ENCODE measurements around the gene KIRREL2.

DNA sequence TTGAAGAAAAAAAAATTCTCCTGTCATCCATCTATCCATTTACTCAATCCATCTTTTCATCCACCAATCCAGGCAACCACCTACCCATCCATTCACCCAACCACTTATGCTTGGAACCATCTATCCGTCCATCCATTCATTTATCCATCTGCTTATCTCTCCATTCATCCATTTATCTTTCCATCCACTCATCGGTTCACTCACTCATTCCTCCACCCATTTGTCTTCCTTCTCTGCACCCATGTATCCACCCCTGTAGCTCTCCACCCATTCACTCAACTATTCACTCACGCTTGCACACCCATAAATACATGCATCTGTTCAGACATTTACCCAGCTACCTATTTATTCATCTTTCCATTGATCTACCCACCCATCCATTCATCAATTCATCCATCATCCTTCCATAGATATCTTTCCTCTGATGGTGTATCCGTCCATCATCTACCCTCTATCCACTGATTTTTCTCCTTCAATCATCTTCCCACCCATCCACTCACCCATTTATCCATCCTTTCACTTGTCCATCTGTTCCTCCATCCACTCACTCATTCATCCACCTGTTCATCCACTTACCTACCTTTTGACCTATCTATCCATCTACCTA, 13.9 kb upstream of the KIRREL2 start:
- TF ChIP-seq, protein P1, sequence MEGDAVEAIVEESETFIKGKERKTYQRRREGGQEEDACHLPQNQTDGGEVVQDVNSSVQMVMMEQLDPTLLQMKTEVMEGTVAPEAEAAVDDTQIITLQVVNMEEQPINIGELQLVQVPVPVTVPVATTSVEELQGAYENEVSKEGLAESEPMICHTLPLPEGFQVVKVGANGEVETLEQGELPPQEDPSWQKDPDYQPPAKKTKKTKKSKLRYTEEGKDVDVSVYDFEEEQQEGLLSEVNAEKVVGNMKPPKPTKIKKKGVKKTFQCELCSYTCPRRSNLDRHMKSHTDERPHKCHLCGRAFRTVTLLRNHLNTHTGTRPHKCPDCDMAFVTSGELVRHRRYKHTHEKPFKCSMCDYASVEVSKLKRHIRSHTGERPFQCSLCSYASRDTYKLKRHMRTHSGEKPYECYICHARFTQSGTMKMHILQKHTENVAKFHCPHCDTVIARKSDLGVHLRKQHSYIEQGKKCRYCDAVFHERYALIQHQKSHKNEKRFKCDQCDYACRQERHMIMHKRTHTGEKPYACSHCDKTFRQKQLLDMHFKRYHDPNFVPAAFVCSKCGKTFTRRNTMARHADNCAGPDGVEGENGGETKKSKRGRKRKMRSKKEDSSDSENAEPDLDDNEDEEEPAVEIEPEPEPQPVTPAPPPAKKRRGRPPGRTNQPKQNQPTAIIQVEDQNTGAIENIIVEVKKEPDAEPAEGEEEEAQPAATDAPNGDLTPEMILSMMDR (IDR thresholded peaks at IDR 0.05) = no peak
- TF ChIP-seq POLR2AphosphoS5 (IDR thresholded peaks at IDR 0.05; ENCODE audit: low read depth, low read length) = no peak
- TF ChIP-seq, protein P2, sequence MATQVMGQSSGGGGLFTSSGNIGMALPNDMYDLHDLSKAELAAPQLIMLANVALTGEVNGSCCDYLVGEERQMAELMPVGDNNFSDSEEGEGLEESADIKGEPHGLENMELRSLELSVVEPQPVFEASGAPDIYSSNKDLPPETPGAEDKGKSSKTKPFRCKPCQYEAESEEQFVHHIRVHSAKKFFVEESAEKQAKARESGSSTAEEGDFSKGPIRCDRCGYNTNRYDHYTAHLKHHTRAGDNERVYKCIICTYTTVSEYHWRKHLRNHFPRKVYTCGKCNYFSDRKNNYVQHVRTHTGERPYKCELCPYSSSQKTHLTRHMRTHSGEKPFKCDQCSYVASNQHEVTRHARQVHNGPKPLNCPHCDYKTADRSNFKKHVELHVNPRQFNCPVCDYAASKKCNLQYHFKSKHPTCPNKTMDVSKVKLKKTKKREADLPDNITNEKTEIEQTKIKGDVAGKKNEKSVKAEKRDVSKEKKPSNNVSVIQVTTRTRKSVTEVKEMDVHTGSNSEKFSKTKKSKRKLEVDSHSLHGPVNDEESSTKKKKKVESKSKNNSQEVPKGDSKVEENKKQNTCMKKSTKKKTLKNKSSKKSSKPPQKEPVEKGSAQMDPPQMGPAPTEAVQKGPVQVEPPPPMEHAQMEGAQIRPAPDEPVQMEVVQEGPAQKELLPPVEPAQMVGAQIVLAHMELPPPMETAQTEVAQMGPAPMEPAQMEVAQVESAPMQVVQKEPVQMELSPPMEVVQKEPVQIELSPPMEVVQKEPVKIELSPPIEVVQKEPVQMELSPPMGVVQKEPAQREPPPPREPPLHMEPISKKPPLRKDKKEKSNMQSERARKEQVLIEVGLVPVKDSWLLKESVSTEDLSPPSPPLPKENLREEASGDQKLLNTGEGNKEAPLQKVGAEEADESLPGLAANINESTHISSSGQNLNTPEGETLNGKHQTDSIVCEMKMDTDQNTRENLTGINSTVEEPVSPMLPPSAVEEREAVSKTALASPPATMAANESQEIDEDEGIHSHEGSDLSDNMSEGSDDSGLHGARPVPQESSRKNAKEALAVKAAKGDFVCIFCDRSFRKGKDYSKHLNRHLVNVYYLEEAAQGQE (IDR thresholded peaks at IDR 0.05; ENCODE audit: insufficient read depth in 1 of 2, low read depth in 2 of 2, low read length in 1 of 2) = no peak
